ENCODE measurements around the gene MYOCOS. TPM values are rescaled to one million over a fixed set of nuclear protein-coding genes. Genes with fewer than 3 reads are reported as not detected.

The MYOCOS gene
- total RNA-seq, 1 donor from 2014 or later, result not detected

DNA sequence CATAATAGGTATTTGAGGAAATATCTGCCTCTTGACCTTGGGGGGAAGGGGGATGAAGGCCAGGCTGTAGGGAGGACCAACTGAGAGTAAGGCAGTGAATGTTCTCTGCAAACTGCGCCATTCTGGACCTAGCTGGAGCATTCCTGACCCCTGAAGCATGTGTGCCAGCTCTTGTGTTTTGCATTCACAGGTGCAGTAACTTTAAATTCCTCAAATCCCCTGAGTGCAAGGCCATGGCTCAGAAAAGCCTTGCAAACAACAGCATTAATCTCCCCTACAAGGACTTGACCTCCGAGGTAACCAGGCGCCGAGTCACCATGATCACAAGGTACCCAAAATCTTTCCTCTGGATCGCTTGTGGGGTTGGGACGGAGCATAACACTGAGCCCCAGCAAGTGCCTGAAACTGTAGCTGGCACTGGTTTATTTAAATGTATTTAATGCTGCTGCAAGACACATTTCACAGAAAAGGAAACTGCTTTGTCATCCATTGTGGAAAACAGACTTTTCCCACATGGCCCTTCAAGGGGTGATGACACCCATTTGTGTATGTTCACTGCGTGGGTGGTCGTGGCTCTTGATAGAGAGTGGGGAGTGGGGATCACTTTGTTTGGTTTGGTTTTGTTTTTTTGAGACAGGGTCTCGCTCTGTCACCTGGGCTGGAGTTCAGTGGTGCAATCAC, 1.7 kb downstream of the MYOCOS start:
- DNase-seq (ENCODE audit: extremely low read depth, low read depth, low spot score), result no peak

DNA sequence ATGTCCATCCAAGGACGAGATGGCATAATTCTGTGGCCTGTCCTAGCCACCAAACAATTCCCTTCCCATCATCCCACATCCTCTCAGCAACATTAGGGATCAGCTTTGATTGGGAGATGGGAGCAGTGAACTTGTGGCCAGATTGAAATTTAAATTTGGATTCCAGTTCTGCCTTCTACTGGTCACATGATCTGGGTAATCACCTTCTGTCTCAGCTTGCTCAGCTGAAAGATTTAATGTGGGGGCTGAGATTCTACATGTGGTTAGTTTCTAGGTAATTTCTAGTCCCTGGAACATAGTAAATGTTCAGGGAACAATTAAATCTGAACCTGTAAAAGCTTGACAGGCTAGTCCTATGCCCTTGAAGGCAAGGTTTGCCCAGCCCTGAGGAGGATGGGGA, 3.2 kb downstream of the MYOCOS start:
- DNase-seq (ENCODE audit: extremely low read depth, low read depth, low spot score), result no peak

DNA sequence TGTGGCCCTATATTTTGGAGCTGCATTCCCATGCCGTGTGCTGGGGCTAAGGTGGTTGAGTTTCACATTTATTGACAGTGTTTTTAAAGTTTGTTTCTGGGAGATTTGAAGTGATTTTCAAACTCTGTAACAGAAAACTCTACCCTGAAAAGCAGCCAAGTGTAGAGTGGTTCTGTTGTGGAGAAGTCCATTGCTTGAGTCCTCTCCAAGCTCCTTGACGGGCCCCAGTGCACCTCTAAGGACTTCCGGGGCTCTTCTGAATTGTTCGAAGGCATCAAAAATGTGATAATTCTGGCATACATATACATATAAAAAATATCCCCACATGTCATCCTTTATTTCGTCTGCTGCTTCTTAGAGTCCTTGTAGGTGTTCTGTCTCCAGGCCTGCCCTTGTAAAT, 5.0 kb downstream of the MYOCOS start:
- no peak for DNase-seq (ENCODE audit: extremely low read depth, low read depth, low spot score)

DNA sequence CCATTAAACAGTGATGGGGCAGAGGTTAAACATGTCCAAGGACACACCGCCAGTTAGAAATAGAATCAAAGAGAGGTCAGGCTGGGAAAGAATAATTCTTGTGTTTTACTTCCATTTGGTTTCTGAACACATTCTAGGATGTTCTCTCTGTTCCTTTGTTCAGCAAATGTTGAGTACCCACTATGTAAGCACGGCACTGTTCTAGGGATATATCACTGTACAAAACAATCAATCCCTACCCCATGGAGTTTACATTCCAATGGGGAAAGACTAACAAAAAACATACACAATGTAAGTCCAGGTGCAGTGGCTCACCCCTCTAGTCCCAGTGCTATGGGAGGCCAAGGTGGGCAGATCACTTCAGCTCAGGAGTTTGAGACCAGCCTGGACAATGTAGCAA, 6.2 kb downstream of the MYOCOS start:
- DNase-seq (ENCODE audit: extremely low read depth, low read depth, low spot score), result no peak

DNA sequence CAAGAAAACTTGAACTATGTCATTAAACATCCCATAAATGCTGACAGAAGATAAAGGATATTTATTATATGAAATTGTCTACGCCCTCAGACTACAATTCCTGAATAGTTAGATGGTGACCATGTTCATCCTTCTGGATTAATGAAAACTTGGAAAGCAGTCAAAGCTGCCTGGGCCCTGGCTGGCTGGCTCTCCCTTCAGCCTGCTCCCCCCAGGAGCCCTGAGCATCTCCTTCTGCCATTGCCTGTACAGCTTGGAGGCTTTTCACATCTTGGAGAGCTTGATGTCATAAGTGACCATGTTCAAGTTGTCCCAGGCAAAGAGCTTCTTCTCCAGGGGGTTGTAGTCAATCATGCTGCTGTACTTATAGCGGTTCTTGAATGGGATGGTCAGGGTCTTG, 13.6 kb downstream of the MYOCOS start:
- no peak for DNase-seq (ENCODE audit: extremely low read depth, low read depth, low spot score)

DNA sequence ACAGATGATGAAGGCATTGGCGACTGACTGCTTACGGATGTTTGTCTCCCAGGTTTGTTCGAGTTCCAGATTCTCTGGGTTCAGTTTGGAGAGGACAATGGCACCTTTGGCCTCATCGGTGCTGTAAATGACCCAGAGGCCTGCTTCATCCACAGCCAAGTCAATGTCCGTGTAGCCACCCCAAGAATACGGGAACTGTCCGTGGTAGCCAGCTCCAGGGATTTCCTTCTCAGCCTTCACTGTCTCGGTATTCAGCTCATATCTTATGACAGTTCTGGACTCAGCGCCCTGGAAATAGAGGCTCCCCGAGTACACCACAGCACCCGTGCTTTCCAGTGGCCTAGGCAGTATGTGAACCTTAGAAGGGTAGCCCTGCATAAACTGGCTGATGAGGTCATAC, 14.1 kb downstream of the MYOCOS start:
- no peak for DNase-seq (ENCODE audit: extremely low read depth, low read depth, low spot score)

DNA sequence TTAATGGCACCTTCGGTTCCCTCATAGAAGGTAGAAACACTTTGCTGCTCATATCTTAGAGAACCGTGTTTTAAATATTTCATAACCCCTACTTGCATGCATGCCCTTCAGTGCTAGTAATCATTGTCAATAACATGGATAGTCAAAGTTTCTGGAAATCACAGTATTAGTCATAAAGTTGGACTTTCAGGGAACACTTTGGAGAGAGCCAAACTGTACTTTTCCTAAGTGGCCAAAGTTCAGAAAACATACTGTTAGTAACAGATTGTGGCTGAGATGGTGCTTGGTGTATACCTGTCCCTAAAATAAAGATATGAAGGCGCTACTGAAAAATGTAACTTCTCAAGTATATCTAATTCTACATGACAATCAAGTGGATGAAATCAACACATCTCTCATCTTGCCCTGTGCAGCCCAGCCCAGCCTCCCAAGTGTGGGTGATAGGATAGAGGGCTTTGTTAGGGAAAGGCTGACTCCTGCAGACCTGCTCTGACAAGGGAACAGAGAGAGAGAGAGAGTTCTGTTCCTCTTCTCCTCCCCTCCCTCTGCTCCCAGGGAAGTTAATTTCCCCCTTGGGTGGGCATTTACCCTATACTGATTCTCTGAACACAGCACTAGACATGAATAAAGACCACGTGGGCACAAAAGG, 16.0 kb downstream of the MYOCOS start:
- DNase-seq (ENCODE audit: extremely low read depth, low read depth, low spot score), result no peak

DNA sequence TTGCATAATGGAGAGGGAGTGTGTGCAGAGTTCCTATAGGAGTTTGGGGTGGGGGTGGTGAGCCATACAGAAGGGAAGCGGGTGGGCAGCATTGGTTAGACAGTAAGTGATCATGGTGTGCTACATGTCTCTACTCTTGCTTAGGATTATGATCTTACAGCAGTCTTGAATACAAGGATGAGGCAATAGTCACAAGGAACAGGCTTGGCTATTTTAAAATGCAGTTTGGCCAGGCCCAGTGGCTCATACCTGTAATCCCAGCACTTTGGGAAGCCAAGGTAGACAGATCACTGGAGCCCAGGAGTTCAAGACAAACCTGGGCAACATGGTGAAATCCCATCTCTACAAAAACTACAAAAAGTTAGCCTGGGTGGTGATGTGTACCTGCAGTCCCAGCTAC, 18.2 kb downstream of the MYOCOS start:
- no peak for DNase-seq (ENCODE audit: extremely low read depth, low read depth, low spot score)

DNA sequence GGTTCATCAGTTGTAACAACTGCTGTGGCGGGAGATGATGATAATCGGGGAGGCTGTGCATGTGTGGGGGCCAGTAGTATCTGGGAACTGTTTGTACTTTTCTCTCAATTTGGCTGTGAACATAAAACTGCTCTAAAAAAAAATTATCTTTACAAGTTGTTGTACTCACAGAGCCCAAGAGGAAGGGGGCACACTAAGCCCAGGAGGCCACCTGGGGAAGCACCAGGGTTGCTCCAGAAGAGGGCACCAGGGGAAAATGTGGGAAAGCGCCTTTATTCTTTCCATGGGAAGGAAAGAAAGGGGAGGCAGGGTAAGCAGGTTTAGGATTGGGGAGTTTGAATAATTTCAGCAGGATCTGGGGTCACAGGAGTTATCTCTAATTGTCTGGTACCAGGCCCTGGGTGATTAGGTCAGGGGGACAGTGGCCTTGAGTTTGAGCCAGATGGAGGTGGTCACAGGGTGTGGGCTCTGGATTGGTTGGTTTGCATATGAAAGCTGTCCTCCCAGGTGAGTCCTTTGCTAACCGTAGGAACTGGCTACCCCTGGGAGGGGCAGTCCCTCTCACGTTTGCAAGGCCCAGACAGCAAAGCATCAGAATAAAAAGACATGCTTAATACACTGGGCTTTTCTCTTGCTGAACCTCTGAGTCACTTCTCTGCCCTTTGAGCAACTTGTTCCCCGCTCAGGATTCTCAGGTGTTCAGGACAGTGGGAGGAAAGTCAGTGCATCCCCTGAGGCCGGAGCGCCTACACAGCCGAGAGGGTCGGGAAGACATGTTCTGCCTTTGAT, 19.2 kb downstream of the MYOCOS start:
- no peak for DNase-seq (ENCODE audit: extremely low read depth, low read depth, low spot score)

DNA sequence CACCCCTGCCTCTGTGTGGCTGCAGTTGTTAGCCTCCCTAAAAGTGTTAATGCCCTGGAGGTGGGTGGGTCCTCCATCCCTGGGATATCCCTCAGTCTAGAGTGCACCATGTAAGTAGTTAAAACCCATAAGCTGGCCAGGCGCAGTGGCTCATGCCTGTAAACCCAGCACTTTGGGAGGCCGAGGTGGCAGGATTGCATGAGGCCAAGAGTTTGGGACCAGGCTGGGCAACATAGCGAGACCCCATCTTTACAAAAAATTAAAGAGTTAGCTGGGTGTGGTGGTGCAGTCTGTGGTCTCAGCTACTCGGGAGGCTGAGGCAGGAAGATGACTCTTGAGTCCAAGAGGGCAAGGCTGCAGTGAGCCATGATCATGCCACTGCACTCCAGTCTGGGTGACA, 20.2 kb downstream of the MYOCOS start:
- DNase-seq (ENCODE audit: extremely low read depth, low read depth, low spot score), result no peak

DNA sequence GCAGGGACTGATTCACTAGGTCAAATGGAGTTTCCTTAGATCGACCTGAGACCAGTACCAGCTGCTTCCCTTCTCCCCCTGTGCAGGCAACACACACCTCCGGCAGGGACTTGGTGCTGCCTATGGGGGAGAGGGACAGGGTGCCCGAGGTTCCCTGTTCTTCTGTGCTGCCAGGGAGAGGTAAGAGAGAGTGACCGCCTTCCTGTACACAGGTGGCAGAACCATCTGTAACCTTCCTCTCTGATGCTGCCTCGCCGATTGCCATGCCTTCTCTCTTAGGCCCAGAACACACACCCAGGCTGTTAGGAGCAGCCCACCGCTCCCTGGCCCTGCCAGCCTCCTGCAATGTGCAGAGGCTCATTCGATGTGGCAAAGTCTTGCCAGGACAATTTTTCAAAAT, 21.1 kb downstream of the MYOCOS start:
- DNase-seq (ENCODE audit: extremely low read depth, low read depth, low spot score), result no peak

DNA sequence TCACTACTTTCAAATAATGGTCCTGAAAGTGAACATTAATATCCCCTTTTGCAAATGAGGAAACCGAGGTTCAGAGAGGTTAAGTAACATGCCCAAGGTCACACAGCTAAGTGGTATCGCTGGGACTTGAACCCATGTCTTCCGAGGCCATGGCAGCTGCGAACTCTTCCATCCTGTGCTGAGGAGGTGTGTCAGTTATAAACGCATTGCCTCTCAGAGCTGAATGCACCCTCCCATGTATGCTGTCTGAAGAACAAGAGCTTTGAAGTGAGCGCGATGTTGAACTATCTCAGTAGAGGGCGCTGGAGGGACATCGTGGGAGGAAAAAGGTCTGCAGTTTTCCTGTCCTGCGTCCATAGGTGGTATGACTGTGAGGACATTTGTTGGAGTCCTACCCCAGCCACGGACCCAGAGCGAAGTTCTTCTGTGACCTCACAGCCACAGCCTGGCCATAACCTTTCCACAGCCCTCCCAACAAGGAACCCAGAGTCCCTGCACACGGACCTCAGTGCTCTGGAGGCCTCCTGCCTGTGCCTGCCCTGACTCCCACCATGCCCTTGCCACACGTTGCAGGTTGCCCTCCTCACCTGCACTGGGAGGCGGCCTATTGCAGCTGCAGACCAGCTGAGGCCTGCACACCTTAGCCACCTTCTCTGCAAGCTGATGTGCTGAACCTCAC, 22.9 kb downstream of the MYOCOS start:
- peak; percentile 75 for DNase-seq (ENCODE audit: extremely low read depth, low read depth, low spot score)

DNA sequence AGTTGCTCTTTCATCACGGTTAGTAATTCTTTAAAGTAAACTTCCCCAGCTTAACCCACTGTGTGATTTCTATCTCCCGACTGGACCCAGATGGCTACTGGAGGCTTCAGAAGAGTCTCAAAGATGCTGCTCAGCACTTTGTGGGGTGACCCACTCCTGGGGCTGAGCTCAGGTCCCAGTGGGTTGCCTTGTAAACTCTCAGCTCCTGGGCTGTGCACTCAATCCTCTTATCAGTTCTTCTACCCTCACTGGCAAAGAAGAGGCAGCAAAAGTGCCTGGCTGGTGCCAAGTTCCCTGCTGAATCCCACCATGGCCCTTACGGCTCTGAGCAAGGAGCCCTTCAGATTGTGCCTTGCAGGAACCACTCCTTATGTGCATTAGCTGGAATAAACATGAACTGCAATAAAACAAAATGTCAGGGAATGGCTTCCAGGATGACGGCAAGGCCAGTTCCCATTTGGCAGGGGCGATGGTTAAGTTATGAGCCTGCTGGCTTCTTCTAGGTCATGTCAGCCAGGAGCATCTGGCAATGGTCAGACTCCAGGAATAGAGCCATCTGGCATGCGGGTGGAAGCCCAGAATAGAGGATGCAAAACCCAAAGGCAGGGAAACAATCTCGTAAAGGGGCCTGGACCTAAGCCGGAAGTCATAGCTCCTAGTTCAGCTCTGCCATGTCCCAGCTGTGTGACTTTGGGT, 23.7 kb downstream of the MYOCOS start:
- no peak for DNase-seq (ENCODE audit: extremely low read depth, low read depth, low spot score)

DNA sequence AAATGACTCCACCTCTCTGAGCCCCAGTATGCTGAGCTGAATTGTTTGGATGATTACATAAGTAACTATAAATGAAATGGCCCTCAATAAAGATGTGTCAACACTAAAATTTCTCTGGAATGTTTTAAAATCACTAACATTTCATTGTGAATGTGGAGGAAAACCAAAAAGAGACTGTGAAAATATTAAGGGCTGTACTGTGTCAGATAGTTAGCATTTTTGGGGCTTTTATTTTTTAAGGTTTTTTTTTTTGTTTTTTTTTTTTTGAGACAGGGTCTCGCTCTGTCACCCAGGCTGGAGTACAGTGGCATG, 24.2 kb downstream of the MYOCOS start:
- no peak for DNase-seq (ENCODE audit: extremely low read depth, low read depth, low spot score)

DNA sequence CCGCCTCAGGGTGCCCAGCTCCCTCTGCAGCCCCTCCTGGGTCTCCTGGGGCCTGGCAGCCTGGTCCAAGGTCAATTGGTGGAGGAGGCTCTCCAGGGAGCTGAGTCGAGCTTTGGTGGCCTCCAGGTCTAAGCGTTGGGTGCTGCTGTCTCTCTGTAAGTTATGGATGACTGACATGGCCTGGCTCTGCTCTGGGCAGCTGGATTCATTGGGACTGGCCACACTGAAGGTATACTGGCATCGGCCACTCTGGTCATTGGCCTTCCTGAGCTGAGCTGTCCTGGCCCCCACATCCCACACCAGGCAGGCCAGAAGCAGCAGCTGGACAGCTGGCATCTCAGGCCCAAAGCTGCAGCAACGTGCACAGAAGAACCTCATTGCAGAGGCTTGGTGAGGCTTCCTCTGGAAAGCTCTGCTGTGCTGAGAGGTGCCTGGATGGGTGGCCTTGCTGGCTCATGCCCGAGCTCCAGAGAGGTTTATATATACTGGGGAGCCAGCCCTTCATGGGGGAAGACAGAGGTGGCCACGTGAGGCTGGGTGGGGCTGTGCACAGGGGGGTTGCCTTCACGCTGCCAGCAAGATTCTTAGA, 30.3 kb downstream of the MYOCOS start, which contains the start of gene MYOC:
Gene MYOC (minus strand): TSS at position 455 of the 589 bp plus-strand sequence. CDS start 77 bp downstream, at position 378.
- no peak for DNase-seq (ENCODE audit: extremely low read depth, low read depth, low spot score)

DNA sequence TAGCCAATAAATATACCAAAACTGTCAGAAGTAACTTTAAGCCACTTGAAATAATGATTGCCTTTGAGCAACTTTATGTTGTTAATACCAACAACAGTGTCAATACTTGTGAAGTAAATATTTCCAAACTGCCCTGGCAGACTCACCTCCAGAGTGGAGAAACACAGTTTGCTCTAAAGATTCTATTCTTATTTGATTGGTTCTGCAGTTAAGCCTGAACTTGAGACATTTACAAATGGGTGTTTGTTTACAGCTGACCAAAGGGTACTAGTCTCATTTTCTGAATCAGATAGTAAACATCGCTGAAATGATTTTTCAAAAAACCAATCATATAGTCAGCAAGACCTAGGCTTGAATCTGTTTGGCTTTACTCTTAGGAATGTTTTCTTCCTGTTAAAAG, 31.8 kb downstream of the MYOCOS start:
- no peak for DNase-seq (ENCODE audit: extremely low read depth, low read depth, low spot score)

DNA sequence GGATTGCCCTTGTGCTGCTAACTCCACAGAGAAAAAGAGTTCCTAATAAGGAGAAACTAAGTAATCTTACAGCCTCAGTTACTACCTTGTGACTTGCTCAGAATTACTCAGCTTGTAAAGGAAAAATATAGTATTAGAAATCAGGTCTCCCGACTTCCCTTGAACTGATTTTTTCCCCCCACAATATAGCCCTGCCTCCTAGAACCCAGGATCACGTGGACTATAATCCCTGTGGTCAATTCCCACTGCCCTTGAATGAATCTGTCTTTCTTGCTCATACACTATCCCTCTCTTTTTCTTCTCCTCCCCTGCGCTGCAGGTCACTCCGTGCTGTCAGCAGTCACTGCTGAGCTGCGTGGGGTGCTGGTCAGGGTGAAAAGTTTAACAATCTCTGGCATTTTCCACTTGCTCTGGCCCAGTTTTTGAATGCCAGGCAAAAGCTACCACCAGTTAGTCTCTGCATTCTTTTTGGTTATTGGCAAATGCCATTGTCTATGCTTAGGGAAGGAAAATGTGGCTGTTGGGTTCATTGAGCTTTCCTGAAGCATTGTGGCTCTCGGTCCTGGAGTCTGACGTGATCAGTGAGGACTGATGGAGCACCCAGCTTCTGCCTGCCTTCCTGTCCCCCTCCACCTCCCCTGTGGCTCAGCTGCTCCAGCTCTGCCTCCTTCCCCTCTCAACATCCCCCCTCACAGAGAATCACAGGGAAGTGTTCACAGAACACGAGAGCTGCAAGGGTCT, 32.3 kb downstream of the MYOCOS start:
- no peak for DNase-seq (ENCODE audit: extremely low read depth, low read depth, low spot score)

DNA sequence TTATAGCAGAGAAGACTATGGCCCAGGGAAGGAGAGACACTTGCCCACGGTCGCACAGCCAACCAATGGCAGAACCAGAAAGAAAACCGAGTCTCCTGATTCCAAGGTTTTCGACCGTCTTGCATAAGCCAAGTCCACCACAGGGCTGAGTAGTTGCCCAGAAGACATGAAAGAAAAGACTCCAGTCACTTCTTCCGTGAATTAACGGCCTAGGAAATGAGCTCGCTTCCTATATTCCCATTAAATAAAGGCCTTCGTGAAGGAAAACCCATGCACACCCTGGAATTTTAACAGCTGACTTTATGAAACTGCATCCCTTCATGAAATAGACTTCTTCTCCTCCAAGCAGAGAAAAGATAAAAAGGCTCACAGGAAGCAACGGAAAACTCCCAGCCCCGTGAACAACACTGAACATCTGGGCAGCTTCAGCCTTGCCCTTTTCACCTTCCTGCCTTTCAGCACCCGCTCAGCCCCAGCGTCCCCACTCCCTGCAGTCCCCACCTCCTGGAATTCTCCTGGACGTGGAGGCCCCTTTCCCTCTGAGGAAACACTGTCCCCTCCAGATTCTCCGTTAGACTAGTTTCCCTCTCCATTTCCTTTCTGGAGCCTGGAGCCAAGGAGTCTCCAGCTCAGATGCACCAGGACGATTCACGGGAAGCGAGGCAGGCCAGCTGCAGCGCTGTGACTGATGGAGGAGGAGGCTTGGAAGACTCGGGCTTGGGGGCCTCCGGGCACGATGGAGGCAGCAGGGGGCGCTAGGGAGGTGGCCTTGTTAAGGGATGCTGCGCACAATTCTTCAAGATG, 33.1 kb downstream of the MYOCOS start:
- DNase-seq (ENCODE audit: extremely low read depth, low read depth, low spot score), result peak; percentile 39

DNA sequence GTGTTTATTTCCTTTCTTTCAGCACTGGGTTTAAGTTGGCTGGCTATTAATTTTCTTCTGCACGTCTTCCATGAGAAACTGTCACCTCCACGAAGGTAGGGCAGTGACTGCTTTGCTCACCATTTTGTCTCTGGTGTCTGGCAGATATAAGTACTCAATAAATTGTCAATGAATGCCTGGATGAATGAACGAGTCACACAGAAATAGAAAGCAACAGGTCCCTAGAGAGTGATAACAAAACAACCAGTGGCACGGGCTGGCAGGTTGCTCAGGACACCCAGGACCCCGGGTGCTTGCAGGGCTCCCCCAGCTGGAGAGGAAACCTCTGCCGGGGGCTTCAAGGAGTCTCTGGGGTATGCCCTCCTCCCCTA, 33.7 kb downstream of the MYOCOS start:
- DNase-seq (ENCODE audit: extremely low read depth, low read depth, low spot score), result no peak
